A673 (cell line): ENCODE results near the gene DNMBP. TPM values are rescaled to one million over a fixed set of nuclear protein-coding genes. Genes with fewer than 3 reads are reported as not detected.

Source experiments
- BruUV-seq: library from RNA; stranded (reverse); fragments of 400-500 nt; replicated peaks from 2 replicates; lab custom pipeline; 2021; lab: Mats Ljungman, UMichigan
- CTCF ChIA-PET: fragments of 300-600 bp; sonication (Branson Sonifier 250); formaldehyde crosslinking; loops from one replicate; lab custom pipeline; 2022; ENCODE audit warnings: antibody characterized with exemption; lab: Charles Lee
- POLR2A ChIA-PET: fragments of 300-600 bp; sonication (Branson Sonifier 250); formaldehyde crosslinking; loops from one replicate; lab custom pipeline; 2022; ENCODE audit warnings: antibody characterized with exemption; ENCODE audit not compliant: low non-redundant PET; lab: Charles Lee
- DNase-seq: peaks from one replicate; pipeline ENCODE4 v3.0.0-alpha.2; 2015; ENCODE audit warnings: low spot score
- H3K27ac ChIP-seq: fragments of 200-600 bp; sonication (generic); 2 replicates; pipeline ENCODE4 v1.5.1; 2016; ENCODE audit warnings: mixed run types, low read depth, mild to moderate bottlenecking, mixed read lengths, antibody characterized with exemption, low read length; ENCODE audit not compliant: poor library complexity, severe bottlenecking
- H3K27me3 ChIP-seq: fragments of 200-600 bp; sonication (generic); replicated peaks from 2 replicates; pipeline ENCODE4 v1.6.1; 2017; ENCODE audit warnings: mixed run types, low read depth, mild to moderate bottlenecking, mixed read lengths, antibody characterized with exemption, low read length; ENCODE audit not compliant: insufficient read depth, poor library complexity
- H3K36me3 ChIP-seq: fragments of 200-600 bp; sonication (generic); 2 replicates; pipeline ENCODE4 v1.6.1; 2016; ENCODE audit warnings: mixed run types, mild to moderate bottlenecking, mixed read lengths, antibody characterized with exemption, low read length; ENCODE audit not compliant: insufficient read depth, poor library complexity, severe bottlenecking
- H3K4me1 ChIP-seq: fragments of 200-600 bp; sonication (generic); 2 replicates; pipeline ENCODE4 v1.6.1; 2017; ENCODE audit warnings: mixed run types, mild to moderate bottlenecking, mixed read lengths, antibody characterized with exemption, low read length; ENCODE audit not compliant: insufficient read depth, poor library complexity, severe bottlenecking
- H3K4me3 ChIP-seq: fragments of 200-600 bp; sonication (generic); 2 replicates; pipeline ENCODE4 v1.5.1; 2016; ENCODE audit warnings: low read depth, mixed run types, mild to moderate bottlenecking, mixed read lengths, low read length; ENCODE audit not compliant: poor library complexity, severe bottlenecking
- H3K9me3 ChIP-seq: fragments of 200-600 bp; sonication (generic); 2 replicates; pipeline ENCODE4 v1.6.1; 2016; ENCODE audit warnings: mixed run types, low read depth, mild to moderate bottlenecking, mixed read lengths, antibody characterized with exemption, low read length; ENCODE audit not compliant: poor library complexity, severe bottlenecking
- EZH2 ChIP-seq: fragments of 200-600 bp; sonication (generic); IDR thresholded peaks from 2 replicates; pipeline ENCODE4 v1.6.1; 2017; ENCODE audit warnings: borderline replicate concordance, low read depth, mild to moderate bottlenecking, mixed read lengths, antibody characterized with exemption, low read length; ENCODE audit not compliant: poor library complexity, severe bottlenecking
- intact Hi-C: fragments of 100-400 bp; cut with micrococcal nuclease; formaldehyde crosslinking; loops from one replicate; pipeline ENCODE4 v1.10.0; 2022; ENCODE audit not compliant: unreplicated experiment
- total RNA-seq: library from RNA; stranded (reverse); gene quantifications from 2 replicates; pipeline ENCODE4 v1.2.3, GENCODE V29; 2021
- TF ChIP-seq, protein P1 (sequence below): fragments of 300-800, 200-600 bp; sonication (generic); conservative IDR thresholded peaks from 2 replicates; pipeline ENCODE4 v1.5.1; 2017; ENCODE audit warnings: low read depth, mild to moderate bottlenecking, antibody characterized with exemption, low read length, moderate library complexity, mixed read lengths

DNMBP gene
- total RNA-seq, 1 experiment from 2014 or later: 28.0 TPM

DNA sequence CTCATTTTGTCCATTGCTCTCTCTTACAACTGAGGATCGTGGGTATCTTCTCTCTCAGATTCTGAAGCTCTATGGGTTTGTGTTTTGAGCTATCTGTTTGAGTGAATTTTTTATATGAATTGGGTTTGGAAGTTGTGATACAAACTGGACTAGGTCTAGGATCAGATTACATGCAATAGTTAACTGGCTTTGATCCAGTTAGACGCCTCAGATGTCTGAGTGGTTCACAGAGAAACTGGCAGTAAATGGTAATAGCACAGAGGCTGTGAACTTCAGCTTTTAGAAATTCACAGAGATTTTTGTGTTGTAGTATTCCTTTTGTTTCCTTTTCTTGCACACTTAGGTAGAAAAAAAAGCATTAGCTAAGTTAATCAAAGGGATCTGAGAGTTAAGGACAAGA, 12.7 kb upstream of the DNMBP start:
- DNase-seq: peak; percentile 33
- H3K27ac ChIP-seq: no peak overlapping the region
- ChIA-PET POLR2A (no interaction called here), CTCF (no interaction called here)
- H3K27me3 ChIP-seq: no peaks in the 10 kb centered on the region
- BruUV-seq: no TSS peak
- TF ChIP-seq, protein P1, sequence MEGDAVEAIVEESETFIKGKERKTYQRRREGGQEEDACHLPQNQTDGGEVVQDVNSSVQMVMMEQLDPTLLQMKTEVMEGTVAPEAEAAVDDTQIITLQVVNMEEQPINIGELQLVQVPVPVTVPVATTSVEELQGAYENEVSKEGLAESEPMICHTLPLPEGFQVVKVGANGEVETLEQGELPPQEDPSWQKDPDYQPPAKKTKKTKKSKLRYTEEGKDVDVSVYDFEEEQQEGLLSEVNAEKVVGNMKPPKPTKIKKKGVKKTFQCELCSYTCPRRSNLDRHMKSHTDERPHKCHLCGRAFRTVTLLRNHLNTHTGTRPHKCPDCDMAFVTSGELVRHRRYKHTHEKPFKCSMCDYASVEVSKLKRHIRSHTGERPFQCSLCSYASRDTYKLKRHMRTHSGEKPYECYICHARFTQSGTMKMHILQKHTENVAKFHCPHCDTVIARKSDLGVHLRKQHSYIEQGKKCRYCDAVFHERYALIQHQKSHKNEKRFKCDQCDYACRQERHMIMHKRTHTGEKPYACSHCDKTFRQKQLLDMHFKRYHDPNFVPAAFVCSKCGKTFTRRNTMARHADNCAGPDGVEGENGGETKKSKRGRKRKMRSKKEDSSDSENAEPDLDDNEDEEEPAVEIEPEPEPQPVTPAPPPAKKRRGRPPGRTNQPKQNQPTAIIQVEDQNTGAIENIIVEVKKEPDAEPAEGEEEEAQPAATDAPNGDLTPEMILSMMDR: no peak
- no peaks in the 10 kb centered on the region for H3K9me3 ChIP-seq
- no peaks in the 10 kb centered on the region for H3K36me3 ChIP-seq
- intact Hi-C loops: no loop called here
- no peaks in the 10 kb centered on the region for H3K4me1 ChIP-seq
- H3K4me3 ChIP-seq: no peak overlapping the region

GRCh38 chr10:100021322-100021721, 11.6 kb upstream of the DNMBP start:
- ChIA-PET CTCF (interaction anchor here (0.9 kb wide), 1 partner anchor 176 kb away, joined by 3 read pairs; no protein-coding TSS in a partner anchor), POLR2A (no interaction called here)
- no peaks in the 10 kb centered on the region for H3K9me3 ChIP-seq
- H3K4me1 ChIP-seq: no peaks in the 10 kb centered on the region
- no peaks in the 10 kb centered on the region for H3K27me3 ChIP-seq
- no peaks in the 10 kb centered on the region for H3K36me3 ChIP-seq
- TF ChIP-seq EZH2: no peak
- TF ChIP-seq, protein P1: no peak
- no peak overlapping the region for H3K4me3 ChIP-seq
- no TSS peak for BruUV-seq
- intact Hi-C loops: no loop called here
- H3K27ac ChIP-seq: no peak overlapping the region
- DNase-seq: no peak

- POLR2A ChIA-PET: no interaction called here
- intact Hi-C loops: no loop called here
- H3K27ac ChIP-seq: no peak overlapping the region
Measured at GRCh38 chr10:100020886-100021253, 11.1 kb upstream of the DNMBP start.

More at GRCh38 chr10:100020886-100021253, 11.1 kb upstream of the DNMBP start:
- CTCF ChIA-PET: interaction anchor here (0.9 kb wide), 1 partner anchor 175 kb away, joined by 3 read pairs; no protein-coding TSS in a partner anchor
- no peaks in the 10 kb centered on the region for H3K36me3 ChIP-seq
- H3K4me3 ChIP-seq: no peak overlapping the region
- no TSS peak for BruUV-seq
- H3K9me3 ChIP-seq: no peaks in the 10 kb centered on the region
- TF ChIP-seq EZH2: no peak
- TF ChIP-seq, protein P1: no peak
- H3K27me3 ChIP-seq: no peaks in the 10 kb centered on the region
- H3K4me1 ChIP-seq: no peaks in the 10 kb centered on the region
- no peak for DNase-seq
